HG02938 (cell line): Measurements from ENCODE around the gene SNRPB.
"Not testable (repeated sequence)": the region's sequence is repeated elsewhere in the genome, so short reads cannot be mapped to it uniquely, and the experiment has no call there.

Source experiments
- ATAC-seq: cut with Tn5 transposase; IDR thresholded peaks from one replicate; pipeline ENCODE4 v1.9.1; 2021; ENCODE audit warnings: mild to moderate bottlenecking, moderate library complexity; ENCODE audit not compliant: unreplicated experiment

SNRPB gene

DNA sequence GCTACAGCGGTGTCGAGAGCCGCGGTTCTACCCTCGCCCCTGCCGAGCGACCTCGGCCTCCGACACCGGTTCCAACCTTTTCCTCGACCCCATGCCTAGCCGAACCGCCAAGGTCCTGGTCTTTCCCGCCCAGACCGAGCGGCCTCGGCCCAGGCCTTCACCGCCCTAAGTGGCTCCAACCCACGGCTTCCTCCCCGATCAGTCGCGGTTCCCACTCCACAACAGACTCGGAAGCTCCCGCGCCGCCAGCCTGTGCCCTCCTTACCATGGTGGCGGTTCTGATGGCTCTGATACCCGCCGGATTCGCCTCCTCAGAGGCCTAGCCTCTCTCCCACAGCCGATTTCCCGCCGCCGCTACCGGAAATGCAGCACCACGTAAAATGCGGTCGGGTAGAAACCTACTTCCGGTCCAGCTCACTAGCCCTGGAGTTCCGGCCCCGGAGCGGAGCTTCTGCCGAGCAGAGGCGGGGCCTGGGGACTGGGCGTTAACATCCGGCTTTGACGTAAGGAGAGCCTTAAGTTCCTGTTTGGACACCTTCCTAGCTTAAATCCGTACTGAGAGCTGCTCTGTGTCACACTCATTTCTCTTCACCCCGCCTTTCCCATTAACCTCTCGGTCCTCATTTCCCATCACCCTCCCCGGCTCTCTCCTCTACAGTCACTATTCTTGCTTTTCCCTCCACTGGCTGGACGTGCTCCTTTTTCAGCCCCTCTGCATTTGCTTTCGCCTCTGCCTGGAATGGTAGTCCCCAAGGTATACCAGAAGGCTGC lies at the start of gene SNRPB:
Gene SNRPB, minus strand, starts transcription at position 367 of the 771 bp plus-strand sequence. Its CDS starts 99 bp downstream, at position 268.
- ATAC-seq = peak; percentile 95

DNA sequence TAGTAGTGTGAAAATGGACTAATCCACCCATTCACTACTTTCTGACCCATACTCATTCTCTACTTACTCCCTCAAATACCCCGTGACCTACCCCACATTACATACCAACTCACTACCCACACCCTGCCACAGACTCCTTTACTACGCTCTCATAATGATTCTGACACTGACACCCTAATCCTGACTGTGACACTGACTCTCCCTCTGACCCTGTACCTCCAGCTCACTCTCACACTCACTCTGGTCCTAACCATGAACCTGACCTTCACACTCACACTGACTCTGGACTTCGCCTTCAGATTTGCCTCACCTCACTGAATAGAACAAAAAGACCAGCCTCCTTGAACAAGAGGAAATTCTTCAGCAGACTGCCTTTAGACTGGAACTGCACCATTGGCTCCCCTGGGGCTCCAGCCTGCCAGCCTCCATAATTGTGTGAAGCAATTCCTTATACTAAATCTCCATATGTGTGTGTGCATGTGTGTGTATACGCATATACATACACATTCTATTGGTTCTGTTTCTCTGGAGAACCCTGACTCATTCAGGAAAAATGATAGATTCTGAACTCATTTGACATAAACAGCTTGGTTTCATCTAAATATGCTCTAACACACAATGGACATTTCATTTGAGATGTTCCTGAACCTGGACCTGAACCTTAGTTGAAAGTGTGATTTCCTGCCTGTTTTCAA lies 48.7 kb upstream of the SNRPB start:
- ATAC-seq = no peak

DNA sequence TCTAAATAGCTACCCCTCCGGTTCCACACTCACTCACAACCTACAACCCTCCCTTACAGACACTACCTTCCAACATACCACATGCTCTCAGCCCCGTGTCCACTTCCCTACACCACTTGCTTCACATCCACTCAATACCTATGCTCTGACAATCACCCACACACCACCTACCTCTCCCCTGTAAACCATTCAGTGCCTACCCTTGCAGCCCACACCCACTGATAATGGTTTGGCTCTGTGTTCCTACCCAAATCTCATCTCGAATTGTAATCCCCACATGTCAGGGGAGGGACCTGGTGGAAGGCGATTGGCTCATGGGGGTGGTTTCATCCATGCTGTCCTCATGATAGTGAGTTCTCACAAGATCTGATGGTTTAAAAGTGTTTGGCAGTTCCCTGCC lies 48.0 kb upstream of the SNRPB start:
- ATAC-seq = no peak

DNA sequence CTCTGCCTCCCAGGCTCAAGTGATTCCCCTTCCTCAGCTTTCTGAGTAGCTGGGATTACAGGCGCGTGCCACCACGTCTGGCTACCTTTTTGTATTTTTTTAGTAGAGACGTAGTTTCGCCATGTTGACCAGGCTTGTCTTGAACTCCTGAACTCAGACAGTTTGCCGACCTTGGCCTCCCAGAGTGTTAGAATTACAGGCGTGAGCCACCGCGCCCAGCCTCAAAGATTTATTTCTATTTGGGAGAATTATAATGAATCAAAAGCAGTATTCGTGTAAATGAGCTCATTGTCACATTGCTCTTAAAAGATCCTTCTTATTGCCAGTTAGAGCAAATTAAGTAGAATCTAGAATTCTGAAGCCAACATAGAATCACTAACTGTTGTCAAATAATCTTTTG lies 47.5 kb upstream of the SNRPB start:
- ATAC-seq = no peak

DNA sequence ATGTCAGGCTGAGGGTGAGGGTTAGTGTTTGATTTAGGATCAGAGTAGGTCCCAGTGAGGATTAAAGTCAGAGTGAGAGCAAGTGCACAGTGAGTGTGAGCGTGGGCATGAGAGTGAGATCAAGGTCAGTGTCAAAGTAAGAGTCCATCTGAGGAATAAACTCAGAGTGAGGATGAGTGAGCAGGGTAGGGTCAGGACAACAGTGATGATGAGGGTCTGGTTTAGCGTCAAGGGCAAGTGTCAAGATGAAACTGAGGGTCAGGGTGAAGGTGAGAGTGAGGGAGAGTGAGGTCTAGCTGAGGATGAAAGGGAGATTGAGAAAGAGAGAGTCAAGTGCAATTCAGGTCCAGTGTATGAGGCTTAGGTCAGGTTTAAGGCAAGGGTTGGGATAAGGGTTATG lies 45.8 kb upstream of the SNRPB start:
- no peak for ATAC-seq

DNA sequence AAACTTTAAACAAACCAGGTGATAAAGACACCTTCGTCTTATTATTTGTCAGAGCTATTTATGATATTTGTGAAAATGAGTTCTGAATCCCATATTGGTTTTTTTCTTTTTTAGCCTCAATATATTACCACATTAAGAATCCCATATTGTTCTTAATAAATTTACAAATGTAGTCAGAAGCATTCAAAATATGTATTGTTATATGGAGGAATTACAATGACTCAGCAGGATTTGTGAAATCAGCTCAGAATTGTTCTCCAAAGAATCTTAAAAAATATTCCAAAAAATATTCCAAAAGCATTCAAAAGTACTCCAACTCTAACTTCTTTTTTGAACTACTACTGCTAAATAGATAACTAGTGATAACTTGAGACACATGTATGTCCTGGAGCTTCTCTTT lies 44.6 kb upstream of the SNRPB start:
- ATAC-seq = no peak

DNA sequence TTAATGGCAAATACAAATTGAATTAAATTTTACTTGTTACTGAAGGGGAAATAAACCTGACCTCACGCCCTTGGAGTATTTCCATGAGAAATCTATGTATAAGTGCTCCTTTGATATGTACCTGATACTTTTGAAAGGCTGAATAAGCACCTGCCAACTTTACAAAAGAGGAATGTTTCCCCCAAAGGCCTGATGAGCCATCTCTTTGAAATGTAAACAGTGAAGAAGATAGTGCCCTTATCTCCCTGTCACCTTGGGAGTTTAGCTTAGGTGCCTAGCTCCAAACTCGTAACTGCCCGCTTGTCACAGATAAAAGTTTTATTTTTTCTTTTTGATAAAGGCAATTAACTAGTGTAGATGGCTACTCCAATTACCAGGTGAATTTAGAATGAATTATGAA lies 39.2 kb upstream of the SNRPB start:
- no peak for ATAC-seq

DNA sequence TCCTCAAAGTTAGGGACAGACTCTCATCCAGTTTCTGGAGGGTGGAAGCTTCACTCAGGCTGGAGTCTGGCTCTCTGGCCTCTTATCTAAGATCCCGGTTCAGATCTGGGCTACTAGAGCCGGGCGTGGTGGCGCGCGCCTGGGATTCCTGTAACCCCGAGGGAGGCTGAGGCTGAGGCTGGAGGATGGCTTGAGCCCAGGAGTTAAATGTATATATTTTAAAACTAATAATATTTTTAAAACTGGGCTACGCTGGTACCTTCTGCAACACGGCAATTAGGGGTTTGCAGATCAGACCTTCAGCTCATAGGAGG lies 38.8 kb upstream of the SNRPB start:
- ATAC-seq = no peak

DNA sequence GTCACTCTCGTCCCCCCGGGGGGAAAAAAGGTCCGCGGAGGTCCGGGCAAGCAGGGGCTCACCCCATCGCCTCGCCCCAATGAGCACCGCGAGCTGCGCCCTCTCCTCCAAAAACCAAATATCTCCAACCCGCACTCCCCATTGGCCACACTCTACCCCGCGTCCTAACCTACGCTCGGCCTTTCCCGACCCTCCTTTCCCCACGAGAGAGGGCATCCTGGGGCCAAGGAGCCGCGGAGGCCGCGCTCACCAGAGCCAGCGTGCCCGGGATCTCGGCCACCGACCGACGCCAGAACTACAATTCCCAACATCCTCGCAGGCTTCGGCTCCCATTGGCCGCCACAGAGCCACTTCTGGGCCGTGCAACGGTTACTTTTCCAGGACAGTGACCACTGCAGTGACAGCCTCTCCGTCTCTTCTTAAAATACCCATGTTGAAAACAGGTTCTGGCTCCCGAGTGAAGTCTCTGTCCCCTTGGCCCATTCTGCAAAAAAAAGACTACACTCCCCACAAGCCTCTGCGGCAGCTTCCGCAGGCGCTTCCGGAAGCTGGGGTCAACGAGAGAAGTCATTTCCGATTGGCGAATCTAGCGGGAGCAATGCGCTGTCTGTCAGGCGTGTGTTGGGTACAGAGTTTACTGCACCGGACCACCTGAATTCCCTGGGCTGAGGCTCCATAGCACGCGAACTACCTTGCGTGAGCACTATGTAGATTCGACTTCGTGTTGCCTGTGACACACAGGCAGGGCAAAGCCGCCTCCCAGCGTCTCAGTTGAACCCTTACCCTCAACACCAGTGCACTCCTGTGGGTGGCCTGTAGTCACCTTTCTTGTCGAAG lies 38.3 kb upstream of the SNRPB start, which contains the start of gene ZNF343:
Gene ZNF343, minus strand, starts transcription at position 285 of the 837 bp plus-strand sequence. CDS start 15,020 bp downstream, outside the sequence.
- ATAC-seq = peak; percentile 95

DNA sequence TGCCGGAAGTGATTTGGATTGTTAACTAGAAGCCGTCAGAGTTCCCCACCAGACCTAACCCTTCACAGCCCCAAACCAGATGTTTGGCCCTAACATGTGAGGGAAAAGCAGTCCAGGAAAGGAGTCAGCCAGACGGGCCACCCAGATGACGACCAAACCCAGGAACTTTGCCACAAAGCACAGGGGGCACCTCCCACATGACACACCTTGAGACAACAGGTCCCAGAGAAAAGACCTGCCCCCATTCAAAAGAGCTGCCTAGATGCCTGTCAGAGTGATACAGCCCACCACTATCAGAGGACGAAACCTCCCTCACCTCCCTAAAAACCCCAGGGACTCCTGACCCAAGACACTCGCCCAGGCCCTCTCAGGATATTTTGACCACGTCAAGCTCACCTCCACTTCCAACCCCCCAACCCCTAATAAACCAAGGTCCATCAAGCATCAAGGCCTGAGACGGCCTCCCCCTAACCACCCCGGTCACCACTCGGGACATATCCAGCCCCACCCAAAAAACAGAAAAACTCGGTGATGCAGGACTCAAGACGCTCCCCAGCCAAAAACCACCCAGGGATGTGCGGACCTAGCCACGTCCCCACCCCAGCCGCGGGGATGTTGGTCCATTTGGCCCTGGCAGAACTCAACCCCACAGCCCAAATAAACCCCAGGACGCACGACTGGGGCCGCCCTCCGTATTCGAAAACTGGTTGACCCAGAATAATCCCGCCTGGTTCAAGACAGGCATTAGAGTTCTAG lies 37.5 kb upstream of the SNRPB start:
- ATAC-seq = peak; percentile 17

DNA sequence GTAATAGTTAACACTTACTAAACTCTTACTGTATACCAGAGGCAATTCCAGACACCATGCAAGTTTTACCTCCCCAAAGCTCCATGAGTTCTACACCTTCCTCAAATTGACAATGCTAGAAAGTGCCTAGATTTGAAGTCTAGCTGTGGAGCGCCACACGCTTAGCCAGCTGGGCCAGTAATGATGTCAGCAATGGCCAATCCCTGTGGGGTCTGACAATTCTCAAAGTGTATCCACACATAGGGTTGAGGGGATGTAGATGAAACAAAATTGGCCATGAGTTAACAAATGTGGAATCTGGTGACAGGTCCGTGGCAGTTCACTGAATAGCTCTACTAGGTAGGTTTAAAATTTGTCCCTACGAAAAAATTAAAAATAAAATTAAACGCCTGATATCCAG lies 36.9 kb upstream of the SNRPB start:
- ATAC-seq = no peak

DNA sequence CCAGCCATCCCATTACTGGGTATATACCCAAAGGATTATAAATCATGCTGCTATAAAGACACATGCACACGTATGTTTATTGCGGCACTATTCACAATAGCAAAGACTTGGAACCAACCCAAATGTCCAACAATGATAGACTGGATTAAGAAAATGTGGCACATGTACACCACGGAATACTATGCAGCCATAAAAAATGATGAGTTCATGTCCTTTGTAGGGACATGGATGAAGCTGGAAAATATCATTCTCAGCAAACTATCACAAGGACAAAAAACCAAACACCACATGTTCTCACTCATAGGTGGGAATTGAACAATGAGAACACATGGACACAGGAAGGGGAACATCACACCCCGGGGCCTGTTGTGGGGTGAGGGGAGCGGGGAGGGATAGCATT lies 35.8 kb upstream of the SNRPB start:
- ATAC-seq = not testable (repeated sequence)

DNA sequence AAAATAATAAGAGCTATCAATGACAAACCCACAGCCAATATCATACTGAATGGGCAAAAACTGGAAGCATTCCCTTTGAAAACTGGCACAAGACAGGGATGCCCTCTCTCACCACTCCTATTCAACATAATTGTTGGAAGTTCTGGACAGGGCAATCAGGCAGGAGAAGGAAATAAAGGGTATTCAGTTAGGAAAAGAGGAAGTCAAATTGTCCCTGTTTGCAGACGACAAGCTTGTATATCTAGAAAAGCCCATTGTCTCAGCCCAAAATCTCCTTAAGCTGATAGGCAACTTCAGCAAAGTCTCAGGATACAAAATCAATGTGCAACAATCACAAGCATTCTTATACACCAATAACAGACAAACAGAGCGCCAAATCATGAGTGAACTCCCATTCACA lies 34.2 kb upstream of the SNRPB start:
- ATAC-seq = not testable (repeated sequence)

DNA sequence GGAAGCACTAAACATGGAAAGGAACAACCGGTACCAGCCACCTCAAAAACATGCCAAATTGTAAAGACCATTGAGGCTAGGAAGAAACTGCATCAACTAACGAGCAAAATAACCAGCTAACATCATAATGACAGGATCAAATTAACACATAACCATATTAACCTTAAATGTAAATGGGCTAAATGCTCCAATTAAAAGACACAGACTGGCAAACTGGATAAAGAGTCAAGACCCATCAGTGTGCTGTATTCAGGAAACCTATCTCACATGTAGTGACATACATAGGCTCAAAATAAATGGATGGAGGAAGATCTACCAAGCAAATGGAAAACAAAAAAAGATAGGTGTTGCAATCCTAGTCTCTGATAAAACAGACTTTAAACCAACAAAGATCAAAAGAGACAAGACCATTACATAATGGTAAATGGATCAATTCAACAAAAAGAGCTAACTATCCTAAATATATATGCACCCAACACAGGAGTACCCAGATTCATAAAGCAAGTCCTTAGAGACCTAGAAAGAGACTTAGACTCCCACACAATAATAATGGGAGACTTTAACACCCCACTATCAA lies 32.3 kb upstream of the SNRPB start:
- not testable (repeated sequence) for ATAC-seq

DNA sequence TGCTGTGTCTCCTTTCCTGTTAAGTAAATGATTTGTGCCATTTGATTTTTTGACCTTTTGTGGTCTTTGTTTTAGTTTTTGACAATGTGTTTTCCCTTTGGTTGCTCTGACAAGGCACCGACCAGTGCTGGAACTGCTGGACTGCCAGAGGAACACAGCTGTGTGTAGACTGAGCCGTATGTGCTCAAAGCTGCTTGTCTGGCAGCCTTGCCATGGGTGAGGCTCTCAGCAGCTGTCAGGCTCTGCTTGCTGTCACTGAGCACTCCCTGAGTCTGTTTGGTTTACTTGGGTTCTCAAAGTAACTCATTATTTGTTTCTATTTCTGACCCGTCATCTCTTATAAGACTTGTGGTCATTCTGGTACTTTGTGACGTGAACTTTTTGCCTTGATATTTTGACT lies 15.1 kb upstream of the SNRPB start:
- ATAC-seq = no peak

DNA sequence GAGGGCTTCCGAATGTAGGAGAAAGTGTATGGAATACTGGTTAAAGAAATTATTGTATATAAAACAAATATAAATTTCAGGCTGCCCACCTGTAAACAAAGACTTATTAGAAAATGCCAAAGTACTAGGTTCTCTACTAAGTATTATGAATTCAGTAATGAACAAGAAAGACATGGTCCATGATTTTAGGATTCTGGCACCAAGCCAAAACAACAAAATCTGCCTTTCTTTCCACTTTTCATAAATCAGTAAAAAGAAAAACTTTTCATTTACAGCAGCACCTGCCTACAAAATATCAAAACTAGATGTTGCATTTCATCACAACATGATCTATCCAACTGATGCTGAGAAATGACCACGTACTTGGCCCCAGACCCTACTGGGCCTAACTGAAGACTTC lies 14.5 kb upstream of the SNRPB start:
- ATAC-seq = no peak

DNA sequence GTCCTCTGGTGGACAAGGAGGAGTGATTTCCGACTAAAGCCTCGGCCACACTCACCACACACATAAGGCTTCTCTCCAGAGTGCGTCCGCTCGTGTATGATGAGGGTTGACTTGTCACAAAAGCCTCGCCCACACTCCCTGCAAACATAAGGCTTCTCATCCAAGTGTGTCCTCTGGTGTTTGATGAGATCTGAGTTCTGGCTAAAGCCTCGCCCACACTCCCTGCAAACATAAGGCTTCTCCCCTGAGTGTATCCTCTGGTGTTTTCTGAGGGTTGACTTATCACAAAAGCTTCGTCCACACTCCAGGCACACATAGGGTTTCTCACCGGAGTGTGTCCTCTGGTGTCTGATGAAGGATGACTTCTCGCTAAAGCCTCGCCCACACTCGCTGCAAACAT lies 12.9 kb upstream of the SNRPB start:
- ATAC-seq = no peak

DNA sequence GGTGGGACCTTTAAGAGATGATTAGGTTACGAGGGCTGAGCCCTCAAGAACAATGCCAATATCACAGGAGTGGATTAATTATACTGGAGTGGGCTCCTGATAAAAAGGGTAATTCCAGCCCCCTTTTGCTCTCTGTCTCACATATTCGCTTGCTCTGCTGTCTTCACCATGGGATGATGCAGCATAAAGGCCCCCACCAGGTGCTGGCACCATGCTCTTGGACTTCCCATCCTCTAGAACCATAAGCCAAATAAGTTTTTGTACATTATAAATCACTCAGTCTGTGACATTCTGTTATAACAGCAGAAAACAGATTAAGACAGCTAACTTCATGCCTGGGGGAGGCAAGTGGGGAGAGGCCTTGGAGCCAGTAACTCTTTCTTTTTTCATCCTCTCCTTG lies 9.8 kb upstream of the SNRPB start:
- no peak for ATAC-seq

DNA sequence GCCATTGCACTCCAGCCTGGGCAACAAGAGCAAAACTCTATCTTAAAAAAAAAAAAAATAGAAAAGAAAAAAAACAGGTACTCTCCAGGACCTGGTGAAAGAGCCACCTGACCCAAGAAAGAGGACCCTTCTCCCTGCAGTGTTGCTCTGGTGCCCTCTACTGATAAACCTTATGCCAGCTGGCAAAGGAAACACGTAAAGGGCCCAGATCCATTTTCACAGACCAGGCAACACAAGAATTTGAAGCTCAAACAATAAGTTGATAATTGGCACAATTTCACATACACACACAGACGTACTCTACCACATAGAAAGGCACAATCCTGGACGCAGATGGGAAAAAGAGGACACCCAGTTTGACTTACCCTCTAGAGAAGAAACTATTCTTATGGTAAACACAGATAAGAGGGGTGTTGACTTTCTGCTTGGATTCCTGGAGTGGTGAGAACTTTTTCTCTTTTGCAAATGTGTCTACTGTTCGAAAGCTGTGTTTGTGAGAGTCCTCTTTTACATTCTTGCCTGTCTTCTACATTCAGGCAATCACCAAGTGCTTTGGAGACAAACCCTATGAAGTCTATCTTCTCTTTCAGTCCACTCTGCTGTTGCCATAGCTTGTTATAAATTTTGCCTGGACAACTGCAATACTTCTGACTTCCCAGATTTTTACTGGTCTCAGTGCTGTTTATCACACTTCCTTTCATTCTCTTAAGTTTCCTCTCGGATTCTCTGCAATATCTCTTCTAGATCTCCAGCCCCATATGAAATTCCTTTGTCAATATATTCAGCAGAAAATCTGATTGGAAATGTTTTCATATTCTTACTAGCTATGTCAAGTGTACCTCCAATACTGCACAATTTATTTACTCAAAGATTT lies 6.4 kb upstream of the SNRPB start:
- ATAC-seq = no peak
